Smooth muscle cell (in vitro differentiated cells): ENCODE data around the gene C20orf202. TPM values are rescaled to one million over a fixed set of nuclear protein-coding genes. Genes with fewer than 3 reads are reported as not detected.

Experiments
- DNase-seq: peaks from one replicate; lab custom pipeline; 2025; ENCODE audit not compliant: unreplicated experiment; lab: John Stamatoyannopoulos, UW
- H2AFZ ChIP-seq: fragments of 200-600 bp; sonication (generic); 2 replicates; pipeline ENCODE4 v1.6.0; 2016; ENCODE audit warnings: antibody characterized with exemption, low read depth, mild to moderate bottlenecking
- H3F3A ChIP-seq: fragments of 200-600 bp; sonication (generic); 2 replicates; pipeline ENCODE4 v1.6.0; 2017; ENCODE audit warnings: antibody characterized with exemption, low read depth
- H3K27ac ChIP-seq: fragments of 200-600 bp; sonication (generic); 2 replicates; pipeline ENCODE4 v1.5.1; 2016; ENCODE audit warnings: low read depth, mild to moderate bottlenecking
- H3K27me3 ChIP-seq: fragments of 200-600 bp; sonication (generic); 2 replicates; pipeline ENCODE4 v1.6.1; 2016; ENCODE audit warnings: low read depth, mild to moderate bottlenecking
- H3K36me3 ChIP-seq: fragments of 200-600 bp; sonication (generic); 2 replicates; pipeline ENCODE4 v1.5.1; 2016; ENCODE audit warnings: low read depth
- H3K4me1 ChIP-seq: fragments of 200-600 bp; sonication (generic); 2 replicates; pipeline ENCODE4 v1.5.1; 2016; ENCODE audit warnings: low read depth
- H3K4me2 ChIP-seq: fragments of 200-600 bp; sonication (generic); 2 replicates; pipeline ENCODE4 v1.6.0; 2016; ENCODE audit warnings: mild to moderate bottlenecking
- H3K4me3 ChIP-seq: fragments of 200-600 bp; sonication (generic); 2 replicates; pipeline ENCODE4 v1.5.1; 2016; ENCODE audit warnings: mild to moderate bottlenecking
- H3K79me2 ChIP-seq: fragments of 200-600 bp; sonication (generic); 2 replicates; pipeline ENCODE4 v1.6.0; 2016; ENCODE audit warnings: low read depth, mild to moderate bottlenecking
- H3K9ac ChIP-seq: fragments of 200-600 bp; sonication (generic); 2 replicates; pipeline ENCODE4 v1.6.0; 2016; ENCODE audit warnings: low read depth
- H3K9me3 ChIP-seq: fragments of 200-600 bp; sonication (generic); replicated peaks from 2 replicates; pipeline ENCODE4 v1.5.1; 2016; ENCODE audit warnings: low read depth
- H4K20me1 ChIP-seq: fragments of 200-600 bp; sonication (generic); 2 replicates; pipeline ENCODE4 v1.6.0; 2016; ENCODE audit warnings: low read depth
- CTCF ChIP-seq: fragments of 200-600 bp; sonication (generic); IDR thresholded peaks from 2 replicates; pipeline ENCODE4 v1.5.1; 2017; ENCODE audit warnings: borderline replicate concordance, mild to moderate bottlenecking, antibody characterized with exemption; ENCODE audit not compliant: insufficient read depth, poor library complexity, severe bottlenecking
- WGBS: methylation state at CpG from one replicate; pipeline ENCODE4 v1.1.7; 2016; ENCODE audit warnings: low lambda C conversion rate; 5-methylcytosine and 5-hydroxymethylcytosine counted together
- polyA plus RNA-seq: library from polyadenylated mRNA; unstranded; fragments of >200 nt; fragmentation: Nextera tagmentation; extraction: Ambion mirVana; gene quantifications from 2 replicates; pipeline ENCODE4 v1.2.1, GENCODE V29; 2016
- total RNA-seq: library from RNA; depleted of rRNA; stranded (reverse); fragments of >200 nt; gene quantifications from 2 replicates; pipeline ENCODE4 v1.2.3, GENCODE V29; 2014

Gene C20orf202
- total and polyA plus RNA-seq, 2 experiments from 2014 or later, result not detected

GRCh38 chr20:1169224-1169623 is 34.0 kb upstream of the C20orf202 start:
- no peak overlapping the region for H3K4me3 ChIP-seq
- H3K27me3 ChIP-seq, result no peaks in the 10 kb centered on the region
- H4K20me1 ChIP-seq, result peaks cover 27% of the 10 kb centered on the region
- peaks cover 11% of the 10 kb centered on the region for H3K36me3 ChIP-seq
- no peak overlapping the region for H3K4me2 ChIP-seq
- no peak for TF ChIP-seq CTCF
- no peaks in the 10 kb centered on the region for H3K9me3 ChIP-seq
- WGBS, result 98% methylated on average over 5 of the region's 5 CpGs
- no peak overlapping the region for H2AFZ ChIP-seq
- H3K79me2 ChIP-seq, result no peaks in the 10 kb centered on the region
- no peak overlapping the region for H3K27ac ChIP-seq
- H3F3A ChIP-seq, result no peaks in the 10 kb centered on the region
- DNase-seq, result no peak
- no peak overlapping the region for H3K9ac ChIP-seq
- H3K4me1 ChIP-seq, result no peaks in the 10 kb centered on the region

- DNase-seq, result no peak
- Histone ChIP-seq H2AFZ (no peak overlapping the region), H3K36me3 (peaks cover 4% of the 10 kb centered on the region), H3K4me3 (no peak overlapping the region), H3K4me2 (no peak overlapping the region), H3K9ac (no peak overlapping the region), H3K27ac (no peak overlapping the region), H4K20me1 (peaks cover 27% of the 10 kb centered on the region), H3K27me3 (no peaks in the 10 kb centered on the region), H3K9me3 (no peaks in the 10 kb centered on the region), H3K79me2 (no peaks in the 10 kb centered on the region), H3K4me1 (no peaks in the 10 kb centered on the region), H3F3A (no peaks in the 10 kb centered on the region)
- WGBS, result 68% methylated on average over 4 of the region's 4 CpGs
- TF ChIP-seq CTCF, result no peak
These were observed 31.7 kb upstream of the C20orf202 start for GRCh38 chr20:1171461-1172093.

- Histone ChIP-seq H3K4me3 (no peak overlapping the region), H3K27me3 (no peaks in the 10 kb centered on the region), H4K20me1 (peaks cover 27% of the 10 kb centered on the region), H3K9me3 (no peaks in the 10 kb centered on the region), H3F3A (no peaks in the 10 kb centered on the region), H2AFZ (no peak overlapping the region), H3K36me3 (no peaks in the 10 kb centered on the region), H3K4me1 (no peaks in the 10 kb centered on the region), H3K27ac (no peak overlapping the region), H3K79me2 (no peaks in the 10 kb centered on the region), H3K4me2 (no peak overlapping the region), H3K9ac (no peak overlapping the region)
- WGBS, result 95% methylated on average over 4 of the region's 4 CpGs
- TF ChIP-seq CTCF, result no peak
- no peak for DNase-seq
These were observed 29.6 kb upstream of the C20orf202 start for GRCh38 chr20:1173698-1174097.

GRCh38 chr20:1174787-1175186 is 28.5 kb upstream of the C20orf202 start:
- H3K9ac ChIP-seq, result no peak overlapping the region
- TF ChIP-seq CTCF, result no peak
- H3K27me3 ChIP-seq, result no peaks in the 10 kb centered on the region
- no peaks in the 10 kb centered on the region for H3K4me1 ChIP-seq
- H3K79me2 ChIP-seq, result no peaks in the 10 kb centered on the region
- DNase-seq, result no peak
- no peak overlapping the region for H2AFZ ChIP-seq
- no peaks in the 10 kb centered on the region for H3K36me3 ChIP-seq
- H4K20me1 ChIP-seq, result peaks cover 22% of the 10 kb centered on the region
- 88% methylated on average over 8 of the region's 8 CpGs for WGBS
- H3K9me3 ChIP-seq, result no peaks in the 10 kb centered on the region
- no peak overlapping the region for H3K4me2 ChIP-seq
- H3F3A ChIP-seq, result no peaks in the 10 kb centered on the region
- no peak overlapping the region for H3K27ac ChIP-seq
- no peak overlapping the region for H3K4me3 ChIP-seq
